ENCODE data around the gene C6. TPM values are rescaled to one million over a fixed set of nuclear protein-coding genes. Genes with fewer than 3 reads are reported as not detected.

Gene C6
- total RNA-seq (under 1 TPM in 2 of 7 donors, not detected in 5; 0.58 to 0.65 TPM), polyA plus RNA-seq (under 1 TPM; 0.02 to 0.17 (median 0.06) TPM)
- long read RNA-seq, donor 1: 0 reads
- long read RNA-seq, donor 2: 0 reads

GRCh38 chr5:41213340-41213739, at the start of gene C6:
TSS of gene C6 (minus strand) at chr5:41213532. CDS start at chr5:41203230, 10,302 bp downstream.
- H3K4me3 ChIP-seq: no peak within 1 kb of the TSS
- H3K27me3 ChIP-seq (replicated peaks in 1 of 7): no peaks in the 10 kb centered on the region
- no peaks in the 10 kb centered on the region for H3K36me3 ChIP-seq
- no peak for DNase-seq
- no peak for TF ChIP-seq CTCF (IDR thresholded peaks at IDR 0.05 in 8 of 11, conservative IDR thresholded peaks at IDR 0.05 in 3 of 11)
- intact Hi-C loops (cut with DNase I; ENCODE audit: low total_unique reads): loop anchor here (2.0 kb wide), 1 partner anchor 21 kb away; no protein-coding TSS in a partner anchor
- no peak within 1 kb of the TSS for H3K27ac ChIP-seq
- H3K4me1 ChIP-seq: no peaks in the 10 kb centered on the region
- WGBS, 5 donors: 63 to 81% (median 70%) methylated on average over 1 of the region's 1 CpG
- peaks cover 0 to 4% (median 0%) of the 10 kb centered on the region in 8 donors for H3K9me3 ChIP-seq

- no peak overlapping the region for H3K27ac ChIP-seq
Observed at GRCh38 chr5:41256400-41256799, 43.1 kb upstream of the C6 start.

GRCh38 chr5:41253109-41253508, 39.8 kb upstream of the C6 start:
- TF ChIP-seq CTCF (IDR thresholded peaks at IDR 0.05 in 8 of 11, conservative IDR thresholded peaks at IDR 0.05 in 3 of 11): no peak
- Histone ChIP-seq H3K27ac (no peak overlapping the region), H3K4me3 (no peak overlapping the region), H3K4me1 (no peaks in the 10 kb centered on the region), H3K27me3 (replicated peaks in 1 of 7) (no peaks in the 10 kb centered on the region), H3K9me3 (peaks cover 0 to 10% (median 0%) of the 10 kb centered on the region in 8 donors), H3K36me3 (no peaks in the 10 kb centered on the region)
- intact Hi-C loops (cut with DNase I; ENCODE audit: low total_unique reads): no loop called here
- no peak for DNase-seq

More at GRCh38 chr5:41256400-41256799, 43.1 kb upstream of the C6 start:
- H3K4me1 ChIP-seq: no peaks in the 10 kb centered on the region
- no peaks in the 10 kb centered on the region for H3K9me3 ChIP-seq
- TF ChIP-seq CTCF (IDR thresholded peaks at IDR 0.05 in 8 of 11, conservative IDR thresholded peaks at IDR 0.05 in 3 of 11): no peak
- no peak for TF ChIP-seq POLR2A (IDR thresholded peaks at IDR 0.05)
- no peak for TF ChIP-seq POLR2AphosphoS5 (IDR thresholded peaks at IDR 0.05)
- H3K36me3 ChIP-seq: no peaks in the 10 kb centered on the region
- 78 to 90% (median 82%) methylated on average over 4 of the region's 4 CpGs for WGBS, 5 donors
- intact Hi-C loops (cut with DNase I; ENCODE audit: low total_unique reads): no loop called here
- no peaks in the 10 kb centered on the region for H3K27me3 ChIP-seq (replicated peaks in 1 of 7)
- DNase-seq: no peak
- no peak overlapping the region for H3K4me3 ChIP-seq

- no peak overlapping the region for H3K4me3 ChIP-seq
- intact Hi-C loops (cut with DNase I; ENCODE audit: low total_unique reads): no loop called here
- H3K27me3 ChIP-seq (replicated peaks in 1 of 7): no peaks in the 10 kb centered on the region
- no peak overlapping the region for H3K27ac ChIP-seq
- DNase-seq: no peak
- H3K9me3 ChIP-seq: peaks cover 0 to 10% (median 0%) of the 10 kb centered on the region in 8 donors
- no peak for TF ChIP-seq POLR2AphosphoS5 (IDR thresholded peaks at IDR 0.05)
- TF ChIP-seq POLR2A (IDR thresholded peaks at IDR 0.05): no peak
- no peak for TF ChIP-seq CTCF (IDR thresholded peaks at IDR 0.05 in 8 of 11, conservative IDR thresholded peaks at IDR 0.05 in 3 of 11)
- H3K36me3 ChIP-seq: no peaks in the 10 kb centered on the region
- no peaks in the 10 kb centered on the region for H3K4me1 ChIP-seq
Observed at GRCh38 chr5:41252036-41252435, 38.7 kb upstream of the C6 start.
